Measurements from ENCODE around the gene ANTXR1. TPM values are rescaled to one million over a fixed set of nuclear protein-coding genes. Genes with fewer than 3 reads are reported as not detected.

The ANTXR1 gene
- total and polyA plus RNA-seq, 2 donors (not counting 1 experiment from before 2014, with no cell fraction given) = 44.6 to 101 TPM

- Histone ChIP-seq H3K79me2 (ENCODE audit: control insufficient read depth, insufficient read depth, low read length) (no peaks in the 10 kb centered on the region), H4K20me1 (ENCODE audit: control insufficient read depth, extremely low read depth, insufficient read depth, low read length) (no peaks in the 10 kb centered on the region), H2AFZ (ENCODE audit: low read length) (no peak overlapping the region), H3K4me1 (ENCODE audit: control insufficient read depth, extremely low read depth, insufficient read depth, low read length) (peaks cover 18% of the 10 kb centered on the region), H3K27ac (ENCODE audit: insufficient read depth, low read length) (peak overlapping the region; percentile 51), H3K27me3 (ENCODE audit: control insufficient read depth, insufficient read depth, low read length) (no peaks in the 10 kb centered on the region), H3K9ac (ENCODE audit: insufficient read depth, low read length) (no peak overlapping the region), H3K4me3 (replicated peaks in 1 of 4; ENCODE audit: control extremely low read depth in 1 of 4, insufficient read depth in 1 of 4, low read depth in 3 of 4, low read length in 4 of 4) (no peak overlapping the region), H3K9me3 (ENCODE audit: control insufficient read depth, insufficient read depth, low read depth, low read length) (no peaks in the 10 kb centered on the region), H3K36me3 (ENCODE audit: control insufficient read depth, insufficient read depth, low read length) (no peaks in the 10 kb centered on the region), H3K4me2 (ENCODE audit: extremely low read depth, insufficient read depth, low read length) (no peak overlapping the region)
- TF ChIP-seq CTCF (conservative IDR thresholded peaks at IDR 0.05 in 1 of 2, IDR thresholded peaks at IDR 0.05 in 1 of 2; ENCODE audit: low read depth in 1 of 2, low read length in 2 of 2) (no peak), EZH2 (IDR thresholded peaks at IDR 0.05; ENCODE audit: low read length, missing control alignments) (no peak)
- peak in 1 of 2 donors; percentile 57 for DNase-seq (ENCODE audit: low read depth in 2 of 2)
Measured at GRCh38 chr2:69099541-69099940, 86.6 kb downstream of the ANTXR1 start.

GRCh38 chr2:69100220-69100723 is 87.3 kb downstream of the ANTXR1 start:
- TF ChIP-seq EZH2 (IDR thresholded peaks at IDR 0.05; ENCODE audit: low read length, missing control alignments) (no peak), CTCF (conservative IDR thresholded peaks at IDR 0.05 in 1 of 2, IDR thresholded peaks at IDR 0.05 in 1 of 2; ENCODE audit: low read depth in 1 of 2, low read length in 2 of 2) (no peak)
- Histone ChIP-seq H3K4me2 (ENCODE audit: extremely low read depth, insufficient read depth, low read length) (peak overlapping the region; percentile 55), H2AFZ (ENCODE audit: low read length) (no peak overlapping the region), H3K27ac (ENCODE audit: insufficient read depth, low read length) (peak overlapping the region; percentile 51), H4K20me1 (ENCODE audit: control insufficient read depth, extremely low read depth, insufficient read depth, low read length) (no peaks in the 10 kb centered on the region), H3K36me3 (ENCODE audit: control insufficient read depth, insufficient read depth, low read length) (no peaks in the 10 kb centered on the region), H3K4me3 (replicated peaks in 1 of 4; ENCODE audit: control extremely low read depth in 1 of 4, insufficient read depth in 1 of 4, low read depth in 3 of 4, low read length in 4 of 4) (no peak overlapping the region), H3K9ac (ENCODE audit: insufficient read depth, low read length) (no peak overlapping the region), H3K79me2 (ENCODE audit: control insufficient read depth, insufficient read depth, low read length) (no peaks in the 10 kb centered on the region), H3K9me3 (ENCODE audit: control insufficient read depth, insufficient read depth, low read depth, low read length) (no peaks in the 10 kb centered on the region), H3K27me3 (ENCODE audit: control insufficient read depth, insufficient read depth, low read length) (no peaks in the 10 kb centered on the region), H3K4me1 (ENCODE audit: control insufficient read depth, extremely low read depth, insufficient read depth, low read length) (peaks cover 18% of the 10 kb centered on the region)
- DNase-seq (ENCODE audit: low read depth in 2 of 2) = peak in 1 of 2 donors; percentile 43

GRCh38 chr2:69102041-69102593 is 89.1 kb downstream of the ANTXR1 start:
- peaks cover 16% of the 10 kb centered on the region for H3K4me1 ChIP-seq (ENCODE audit: control insufficient read depth, extremely low read depth, insufficient read depth, low read length)
- H3K36me3 ChIP-seq (ENCODE audit: control insufficient read depth, insufficient read depth, low read length) = no peaks in the 10 kb centered on the region
- no peaks in the 10 kb centered on the region for H3K79me2 ChIP-seq (ENCODE audit: control insufficient read depth, insufficient read depth, low read length)
- H2AFZ ChIP-seq (ENCODE audit: low read length) = no peak overlapping the region
- no peaks in the 10 kb centered on the region for H3K27me3 ChIP-seq (ENCODE audit: control insufficient read depth, insufficient read depth, low read length)
- H4K20me1 ChIP-seq (ENCODE audit: control insufficient read depth, extremely low read depth, insufficient read depth, low read length) = no peaks in the 10 kb centered on the region
- no peaks in the 10 kb centered on the region for H3K9me3 ChIP-seq (ENCODE audit: control insufficient read depth, insufficient read depth, low read depth, low read length)
- H3K27ac ChIP-seq (ENCODE audit: insufficient read depth, low read length) = no peak overlapping the region
- H3K4me2 ChIP-seq (ENCODE audit: extremely low read depth, insufficient read depth, low read length) = no peak overlapping the region
- no peak for DNase-seq (ENCODE audit: low read depth in 2 of 2)
- no peak for TF ChIP-seq CTCF (conservative IDR thresholded peaks at IDR 0.05 in 1 of 2, IDR thresholded peaks at IDR 0.05 in 1 of 2; ENCODE audit: low read depth in 1 of 2, low read length in 2 of 2)
- TF ChIP-seq EZH2 (IDR thresholded peaks at IDR 0.05; ENCODE audit: low read length, missing control alignments) = no peak
- H3K9ac ChIP-seq (ENCODE audit: insufficient read depth, low read length) = no peak overlapping the region
- no peak overlapping the region for H3K4me3 ChIP-seq (replicated peaks in 1 of 4; ENCODE audit: control extremely low read depth in 1 of 4, insufficient read depth in 1 of 4, low read depth in 3 of 4, low read length in 4 of 4)
